H9 (cell line): Measurements from ENCODE around the gene COL18A1. TPM values are rescaled to one million over a fixed set of nuclear protein-coding genes. Genes with fewer than 3 reads are reported as not detected.

Source experiments
- DNase-seq: peaks from one replicate; pipeline ENCODE4 v3.0.0-alpha.2; 2017
- H2AFZ ChIP-seq: one replicate; pipeline ENCODE4 v1.6.1; 2013; ENCODE audit warnings: mild to moderate bottlenecking, low read length, control low read depth, moderate library complexity
- H2AK5ac ChIP-seq: 2 replicates; pipeline ENCODE4 v1.6.1; 2013; ENCODE audit warnings: low read length, control low read depth, mixed read lengths; ENCODE audit not compliant: insufficient read length
- H2BK120ac ChIP-seq: one replicate; pipeline ENCODE4 v1.6.1; 2013; ENCODE audit warnings: low read depth, mild to moderate bottlenecking, low read length, control low read depth, inconsistent platforms; ENCODE audit not compliant: poor library complexity, severe bottlenecking
- H2BK12ac ChIP-seq: 2 replicates; pipeline ENCODE4 v1.6.1; 2013; ENCODE audit warnings: low read length, control low read depth, mixed read lengths, low read depth; ENCODE audit not compliant: insufficient read length
- H2BK15ac ChIP-seq: 2 replicates; pipeline ENCODE4 v1.6.1; 2013; ENCODE audit warnings: low read depth, low read length, control low read depth
- H2BK20ac ChIP-seq: one replicate; pipeline ENCODE4 v1.6.1; 2013; ENCODE audit warnings: low read depth, mild to moderate bottlenecking, low read length, control low read depth, inconsistent platforms; ENCODE audit not compliant: poor library complexity, severe bottlenecking
- H2BK5ac ChIP-seq: 2 replicates; pipeline ENCODE4 v1.6.1; 2013; ENCODE audit warnings: low read length, control low read depth, mixed read lengths; ENCODE audit not compliant: insufficient read length
- H3K14ac ChIP-seq: 2 replicates; pipeline ENCODE4 v1.6.1; 2013; ENCODE audit warnings: low read length, control low read depth; ENCODE audit not compliant: insufficient read depth
- H3K18ac ChIP-seq: 2 replicates; pipeline ENCODE4 v1.6.1; 2013; ENCODE audit warnings: low read depth, mild to moderate bottlenecking, mixed read lengths, low read length, control low read depth; ENCODE audit not compliant: insufficient read length
- H3K23ac ChIP-seq: 2 replicates; pipeline ENCODE4 v1.6.1; 2013; ENCODE audit warnings: low read length, control low read depth, mixed read lengths, low read depth; ENCODE audit not compliant: insufficient read length
- H3K23me2 ChIP-seq: 2 replicates; pipeline ENCODE4 v1.6.1; 2013; ENCODE audit warnings: low read depth, mild to moderate bottlenecking, mixed read lengths, low read length, control low read depth; ENCODE audit not compliant: insufficient read length, poor library complexity, severe bottlenecking
- H3K27ac ChIP-seq: 2 replicates; pipeline ENCODE4 v1.5.1; 2013; ENCODE audit warnings: low read length, control low read depth, mixed read lengths, low read depth; ENCODE audit not compliant: insufficient read length
- H3K27me3 ChIP-seq: 2 replicates; pipeline ENCODE4 v1.6.1; 2013; ENCODE audit warnings: low read length, control low read depth, inconsistent platforms; ENCODE audit not compliant: insufficient read depth
- H3K4ac ChIP-seq: 2 replicates; pipeline ENCODE4 v1.6.1; 2013; ENCODE audit warnings: low read depth, mild to moderate bottlenecking, control low read depth, inconsistent platforms, low read length, moderate library complexity
- H3K4me1 ChIP-seq: 2 replicates; pipeline ENCODE4 v1.6.1; 2013; ENCODE audit warnings: low read length, control low read depth, inconsistent platforms; ENCODE audit not compliant: insufficient read depth
- H3K4me2 ChIP-seq: 2 replicates; pipeline ENCODE4 v1.6.1; 2013; ENCODE audit warnings: low read length, control low read depth, mixed read lengths; ENCODE audit not compliant: insufficient read length, insufficient read depth
- H3K56ac ChIP-seq: 2 replicates; pipeline ENCODE4 v1.6.1; 2013; ENCODE audit warnings: low read depth, mild to moderate bottlenecking, mixed read lengths, low read length, control low read depth; ENCODE audit not compliant: insufficient read length
- H3K79me1 ChIP-seq: 2 replicates; pipeline ENCODE4 v1.6.1; 2013; ENCODE audit warnings: low read depth, mild to moderate bottlenecking, moderate library complexity, low read length, control low read depth, inconsistent platforms; ENCODE audit not compliant: insufficient read depth, poor library complexity, severe bottlenecking
- H3K79me2 ChIP-seq: 2 replicates; pipeline ENCODE4 v1.6.1; 2013; ENCODE audit warnings: low read length, control low read depth, inconsistent platforms; ENCODE audit not compliant: insufficient read depth
- H3K9ac ChIP-seq: 2 replicates; pipeline ENCODE4 v1.6.1; 2013; ENCODE audit warnings: low read length, control low read depth, mixed read lengths; ENCODE audit not compliant: insufficient read length; ENCODE audit errors: extremely low read depth
- H3K9me3 ChIP-seq: one replicate; pipeline ENCODE4 v1.6.1; 2013; ENCODE audit warnings: low read depth, low read length, inconsistent platforms; ENCODE audit not compliant: control insufficient read depth
- H3T11ph ChIP-seq: one replicate; pipeline ENCODE4 v1.6.1; 2013; ENCODE audit warnings: mild to moderate bottlenecking, low read length, control low read depth, inconsistent platforms
- H4K20me1 ChIP-seq: one replicate; pipeline ENCODE4 v1.6.1; 2013; ENCODE audit not compliant: control insufficient read depth, insufficient read length, insufficient read depth
- H4K5ac ChIP-seq: 2 replicates; pipeline ENCODE4 v1.6.1; 2013; ENCODE audit warnings: low read depth, mild to moderate bottlenecking, mixed read lengths, low read length, control low read depth; ENCODE audit not compliant: insufficient read length
- H4K8ac ChIP-seq: replicated peaks from 2 replicates; pipeline ENCODE4 v1.6.1; 2013; ENCODE audit warnings: low read length, control low read depth, mixed read lengths, low read depth; ENCODE audit not compliant: insufficient read length
- H4K91ac ChIP-seq: 2 replicates; pipeline ENCODE4 v1.6.1; 2013; ENCODE audit warnings: low read depth, mild to moderate bottlenecking, moderate library complexity, mixed read lengths, low read length, control low read depth; ENCODE audit not compliant: insufficient read length
- H3K27ac Mint-ChIP-seq, 3 experiments: 2 replicates in 2 of 3; 3 replicates in 1 of 3; pipeline ENCODE4 v1.8.0; 2020 to 2021; ENCODE audit warnings: mixed read lengths in 3 of 3, mild to moderate bottlenecking in 1 of 3, moderate library complexity in 1 of 3
- H3K27me3 Mint-ChIP-seq: 2 replicates; pipeline ENCODE4 v1.8.0; 2021; ENCODE audit warnings: low read depth, mild to moderate bottlenecking, moderate library complexity, mixed read lengths
- H3K36me3 Mint-ChIP-seq, 3 experiments: 2 replicates in 2 of 3; 3 replicates in 1 of 3; pipeline ENCODE4 v1.8.0; 2020 to 2021; ENCODE audit warnings: low read depth in 3 of 3, mixed read lengths in 3 of 3; ENCODE audit not compliant: insufficient read depth in 1 of 3
- H3K4me1 Mint-ChIP-seq, 2 experiments: 2 replicates each; pipeline ENCODE4 v1.8.0; 2020; ENCODE audit warnings: mixed read lengths in 2 of 2
- H3K4me3 Mint-ChIP-seq, 2 experiments: 2 replicates in 1 of 2; 3 replicates in 1 of 2; pipeline ENCODE4 v1.8.0; 2020 to 2021; ENCODE audit warnings: mild to moderate bottlenecking in 2 of 2, mixed read lengths in 2 of 2, moderate library complexity in 1 of 2
- H3K9me3 Mint-ChIP-seq, 2 experiments: 2 replicates in 1 of 2; 3 replicates in 1 of 2; pipeline ENCODE4 v1.8.0; 2020; ENCODE audit warnings: mild to moderate bottlenecking in 2 of 2, mixed read lengths in 2 of 2, moderate library complexity in 1 of 2
- WGBS: extraction: QIAGEN DNeasy Blood & Tissue Kit; methylation state at CpG from one replicate; pipeline ENCODE4 v1.1.7; 2013; ENCODE audit warnings: missing lambda C conversion rate, low lambda C conversion rate, mixed read lengths; ENCODE audit not compliant: insufficient read length; ENCODE audit errors: extremely low coverage; 5-methylcytosine and 5-hydroxymethylcytosine counted together
- total RNA-seq: library from RNA; stranded (reverse); gene quantifications from 2 replicates; pipeline ENCODE4 v1.2.1, GENCODE V29; 2021
- TF ChIP-seq, protein P1 (sequence below): fragments of 200-600 bp; sonication (generic); conservative IDR thresholded peaks from 3 replicates; pipeline ENCODE4 v1.8.0; 2021; ENCODE audit warnings: antibody characterized with exemption, mild to moderate bottlenecking

The COL18A1 gene
- total RNA-seq, 1 experiment from 2014 or later = 232 TPM

DNA sequence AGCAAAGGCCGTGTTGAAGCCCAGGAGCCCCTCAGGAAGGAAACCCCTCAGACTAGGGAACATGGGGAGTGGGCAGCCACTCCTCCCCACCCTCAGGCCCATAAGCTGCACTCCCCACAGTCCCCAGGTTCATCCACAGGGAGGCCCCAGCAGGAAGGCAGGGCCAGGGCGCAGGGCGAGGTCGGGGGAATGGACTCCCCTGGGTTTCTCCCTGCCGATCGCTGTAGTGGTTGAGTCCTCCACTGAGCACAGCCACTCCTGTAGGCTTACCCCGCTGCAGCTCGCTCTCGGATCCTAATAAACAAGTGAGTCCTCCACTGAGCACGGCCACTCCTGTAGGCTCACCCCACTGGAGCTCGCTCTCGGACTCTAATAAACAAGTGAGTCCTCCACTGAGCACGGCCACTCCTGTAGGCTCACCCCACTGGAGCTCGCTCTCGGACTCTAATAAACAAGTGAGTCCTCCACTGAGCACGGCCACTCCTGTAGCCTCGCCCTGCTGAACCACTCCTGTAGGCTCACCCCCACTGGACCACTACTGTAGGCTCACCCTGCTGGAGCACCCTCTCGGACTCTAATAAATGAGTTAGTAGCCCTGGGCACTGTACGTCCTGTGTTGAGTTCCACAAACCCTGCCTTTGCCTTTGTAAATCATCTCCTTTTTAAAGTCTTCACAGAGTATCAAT is 16.2 kb upstream of the COL18A1 start:
- H3K4me2 ChIP-seq = no peak overlapping the region
- H3K36me3 Mint-ChIP-seq = no peaks in the 10 kb centered on the region
- peaks cover 4 to 6% of the 10 kb centered on the region in 2 experiments; a peak in 1 of 4 replicates for H3K4me1 Mint-ChIP-seq
- no peak overlapping the region for H2BK5ac ChIP-seq
- H3K14ac ChIP-seq = no peak overlapping the region; the same call in 1 of the 2 replicates
- H3K9ac ChIP-seq = no peak overlapping the region
- H3K27ac ChIP-seq = no peak overlapping the region
- H3K4ac ChIP-seq = no peak overlapping the region
- no peak overlapping the region for H3K27ac Mint-ChIP-seq
- no peak overlapping the region for H2BK120ac ChIP-seq
- H3K9me3 Mint-ChIP-seq = no peaks in the 10 kb centered on the region
- H4K5ac ChIP-seq = no peak overlapping the region
- no peaks in the 10 kb centered on the region for H3K27me3 ChIP-seq
- TF ChIP-seq, protein P1, sequence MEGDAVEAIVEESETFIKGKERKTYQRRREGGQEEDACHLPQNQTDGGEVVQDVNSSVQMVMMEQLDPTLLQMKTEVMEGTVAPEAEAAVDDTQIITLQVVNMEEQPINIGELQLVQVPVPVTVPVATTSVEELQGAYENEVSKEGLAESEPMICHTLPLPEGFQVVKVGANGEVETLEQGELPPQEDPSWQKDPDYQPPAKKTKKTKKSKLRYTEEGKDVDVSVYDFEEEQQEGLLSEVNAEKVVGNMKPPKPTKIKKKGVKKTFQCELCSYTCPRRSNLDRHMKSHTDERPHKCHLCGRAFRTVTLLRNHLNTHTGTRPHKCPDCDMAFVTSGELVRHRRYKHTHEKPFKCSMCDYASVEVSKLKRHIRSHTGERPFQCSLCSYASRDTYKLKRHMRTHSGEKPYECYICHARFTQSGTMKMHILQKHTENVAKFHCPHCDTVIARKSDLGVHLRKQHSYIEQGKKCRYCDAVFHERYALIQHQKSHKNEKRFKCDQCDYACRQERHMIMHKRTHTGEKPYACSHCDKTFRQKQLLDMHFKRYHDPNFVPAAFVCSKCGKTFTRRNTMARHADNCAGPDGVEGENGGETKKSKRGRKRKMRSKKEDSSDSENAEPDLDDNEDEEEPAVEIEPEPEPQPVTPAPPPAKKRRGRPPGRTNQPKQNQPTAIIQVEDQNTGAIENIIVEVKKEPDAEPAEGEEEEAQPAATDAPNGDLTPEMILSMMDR = no peak
- no peaks in the 10 kb centered on the region for H3K23me2 ChIP-seq
- no peak overlapping the region for H2AFZ ChIP-seq
- no peaks in the 10 kb centered on the region for H3K4me1 ChIP-seq
- H2AK5ac ChIP-seq = no peak overlapping the region
- no peaks in the 10 kb centered on the region for H3K79me1 ChIP-seq
- peaks cover 13% of the 10 kb centered on the region; the same call in 1 of the 2 replicates for H3K27me3 Mint-ChIP-seq
- no peak overlapping the region for H4K91ac ChIP-seq
- no peak overlapping the region for H2BK20ac ChIP-seq
- no peaks in the 10 kb centered on the region for H3K9me3 ChIP-seq
- H3K56ac ChIP-seq = no peak overlapping the region
- WGBS = no CpG with 5 or more reads among the region's 19 CpGs
- H3K18ac ChIP-seq = no peak overlapping the region
- no peak for DNase-seq
- H3T11ph ChIP-seq = no peak overlapping the region
- no peak overlapping the region for H2BK12ac ChIP-seq
- H3K4me3 Mint-ChIP-seq = no peak overlapping the region
- no peaks in the 10 kb centered on the region for H3K79me2 ChIP-seq
- H3K23ac ChIP-seq = no peak overlapping the region
- H4K8ac ChIP-seq = no peak overlapping the region
- H2BK15ac ChIP-seq = no peak overlapping the region
- no peaks in the 10 kb centered on the region for H4K20me1 ChIP-seq
